ENCODE data around the gene PRKCB. TPM values are rescaled to one million over a fixed set of nuclear protein-coding genes. Genes with fewer than 3 reads are reported as not detected.

Gene PRKCB
- total RNA-seq, 1 experiment from 2014 or later, result 0.89 TPM

DNA sequence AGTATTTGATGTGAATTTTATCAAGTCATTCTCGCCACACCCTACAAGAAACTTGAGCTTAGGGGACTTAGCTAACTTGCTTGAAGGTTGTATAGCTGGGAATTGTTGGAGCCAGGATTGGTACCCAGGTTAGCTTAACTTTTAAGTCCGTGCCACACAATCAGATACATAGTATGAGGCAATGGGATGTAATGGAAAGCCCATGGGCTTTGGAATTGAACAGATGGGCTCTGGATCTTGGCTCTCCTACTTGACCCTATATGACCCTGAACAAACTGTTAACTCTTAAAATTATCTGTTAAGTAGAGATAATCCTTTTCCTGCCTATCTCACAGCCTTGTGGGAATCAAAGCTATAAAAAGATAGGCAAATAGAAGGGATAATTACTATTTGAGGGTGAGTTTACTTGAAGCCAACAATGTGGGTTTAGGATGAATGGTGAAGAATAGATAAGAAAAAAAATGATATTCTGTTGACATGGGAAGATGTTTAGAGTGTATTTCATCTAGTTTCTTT is 368.4 kb downstream of the PRKCB start (continued):
- no peak for TF ChIP-seq ATF3 (IDR thresholded peaks at IDR 0.05)

- POLR2A ChIA-PET, result no interaction called here
- intact Hi-C loops (cut with micrococcal nuclease), result no loop called here
Observed at GRCh38 chr16:24206926-24207325, 371.1 kb downstream of the PRKCB start.

More at GRCh38 chr16:24206926-24207325, 371.1 kb downstream of the PRKCB start:
- H3K9me2 ChIP-seq (ENCODE audit: insufficient read depth), result no peaks in the 10 kb centered on the region
- no peaks in the 10 kb centered on the region for H4K20me1 ChIP-seq (ENCODE audit: insufficient read depth)
- H3K4me2 ChIP-seq (ENCODE audit: low read length), result no peak overlapping the region
- RAD21 ChIA-PET (ENCODE audit: low non-redundant PET in 1 of 2, low total read pairs in 2 of 2, uncharacterized antibody in 2 of 2, unreplicated experiment in 2 of 2), result no interaction called here
- no TSS peak for BruUV-seq (replicated peaks)
- H3K9ac ChIP-seq (ENCODE audit: low read length), result no peak overlapping the region
- H3K27ac ChIP-seq (ENCODE audit: low read depth, low read length), result no peak overlapping the region
- no peaks in the 10 kb centered on the region for H3K4me1 ChIP-seq (ENCODE audit: control insufficient read depth in 1 of 2, insufficient read depth in 2 of 2, low read length in 2 of 2)
- H2AFZ ChIP-seq (ENCODE audit: low read depth, low read length, poor library complexity, severe bottlenecking), result no peak overlapping the region
- DNase-seq (ENCODE audit: low read depth, low spot score) (no peak), ATAC-seq (no peak)
- no peaks in the 10 kb centered on the region for H3K79me2 ChIP-seq (ENCODE audit: insufficient read depth, low read length)
- H3K36me3 ChIP-seq (ENCODE audit: control insufficient read depth in 1 of 2, insufficient read depth in 2 of 2, low read length in 2 of 2), result no peaks in the 10 kb centered on the region
- TF ChIP-seq FOSL1 (IDR thresholded peaks at IDR 0.05; ENCODE audit: low read depth) (no peak), MAX (IDR thresholded peaks at IDR 0.05) (no peak), SP1 (IDR thresholded peaks at IDR 0.05; ENCODE audit: low read depth) (no peak), ZFX (IDR thresholded peaks at IDR 0.05) (no peak), POLR2AphosphoS5 (IDR thresholded peaks at IDR 0.05; ENCODE audit: low read depth, low read length) (no peak), ATF3 (IDR thresholded peaks at IDR 0.05) (no peak), ZBTB33 (IDR thresholded peaks at IDR 0.05; ENCODE audit: extremely low read depth, insufficient replicate concordance, low read length) (no peak)
- H3K4me3 ChIP-seq (replicated peaks in 1 of 2; ENCODE audit: low read depth in 1 of 2, low read length in 2 of 2), result no peak overlapping the region
- CTCF ChIA-PET, result no interaction called here
- no peaks in the 10 kb centered on the region for H3K9me3 ChIP-seq (ENCODE audit: control insufficient read depth in 1 of 2, insufficient read depth in 1 of 2, low read depth in 1 of 2, low read length in 2 of 2)
- H3K27me3 ChIP-seq (ENCODE audit: insufficient read depth, low read length), result peaks cover 57% of the 10 kb centered on the region

Measured in HCT116 (cell line).